Bronchial epithelial cell (primary cell): Measurements from ENCODE around the gene ASXL2. TPM values are rescaled to one million over a fixed set of nuclear protein-coding genes. Genes with fewer than 3 reads are reported as not detected.
"Not testable (repeated sequence)": the region's sequence is repeated elsewhere in the genome, so short reads cannot be mapped to it uniquely, and the experiment has no call there.

Experiments
- DNase-seq: peaks from one replicate; pipeline ENCODE4 v3.0.0-alpha.2; 2010; ENCODE audit warnings: low read depth
- FAIRE-seq: peaks from 2 replicates; lab custom pipeline; 2011; peaks lifted over from hg19 to GRCh38; lab: Jason Lieb, UNC
- H3K27me3 ChIP-seq: 2 replicates; pipeline ENCODE4 v1.5.1; 2011; ENCODE audit warnings: low read length; ENCODE audit not compliant: control insufficient read depth, insufficient read depth
- H3K36me3 ChIP-seq: 2 replicates; pipeline ENCODE4 v1.5.1; 2011; ENCODE audit warnings: low read length; ENCODE audit not compliant: control insufficient read depth, insufficient read depth
- H3K4me3 ChIP-seq: 2 replicates; pipeline ENCODE4 v1.5.1; 2011; ENCODE audit warnings: mild to moderate bottlenecking, low read depth, low read length, control low read depth
- total RNA-seq: library from RNA; depleted of rRNA; stranded (reverse); fragments of >200 nt; gene quantifications from 2 replicates; pipeline ENCODE4 v1.2.1, GENCODE V29; 2014
- TF ChIP-seq, protein P1 (sequence below): IDR thresholded peaks from 2 replicates; pipeline ENCODE4 v1.5.1; 2011; ENCODE audit warnings: mild to moderate bottlenecking, moderate library complexity, low read length, control low read depth, inconsistent platforms; ENCODE audit not compliant: insufficient read depth, severe bottlenecking

ASXL2 gene
- total RNA-seq, 1 donor from 2014 or later: 4.2 TPM

DNA sequence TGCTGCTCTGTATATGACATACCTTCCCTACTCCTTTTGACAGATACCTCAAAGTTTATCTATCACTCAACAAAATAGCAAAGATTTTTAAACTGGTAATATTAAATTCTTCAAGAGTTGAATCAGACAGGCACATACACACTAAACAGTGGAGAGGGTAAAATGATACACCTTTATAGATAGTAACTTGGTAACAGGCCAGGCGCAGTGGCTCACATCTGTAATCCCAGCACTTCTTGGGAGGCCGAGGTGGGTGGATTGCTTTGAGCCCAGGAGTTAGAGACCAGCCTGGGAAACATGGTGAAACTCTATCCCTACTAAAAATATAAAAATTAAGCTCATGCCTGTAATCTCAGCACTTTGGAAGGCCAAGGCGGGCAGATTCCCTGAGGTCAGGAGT, 23.2 kb downstream of the ASXL2 start:
- H3K4me3 ChIP-seq: no peak overlapping the region
- peak; percentile 12 for DNase-seq
- no peaks in the 10 kb centered on the region for H3K27me3 ChIP-seq
- peaks cover 3% of the 10 kb centered on the region for H3K36me3 ChIP-seq
- TF ChIP-seq, protein P1, sequence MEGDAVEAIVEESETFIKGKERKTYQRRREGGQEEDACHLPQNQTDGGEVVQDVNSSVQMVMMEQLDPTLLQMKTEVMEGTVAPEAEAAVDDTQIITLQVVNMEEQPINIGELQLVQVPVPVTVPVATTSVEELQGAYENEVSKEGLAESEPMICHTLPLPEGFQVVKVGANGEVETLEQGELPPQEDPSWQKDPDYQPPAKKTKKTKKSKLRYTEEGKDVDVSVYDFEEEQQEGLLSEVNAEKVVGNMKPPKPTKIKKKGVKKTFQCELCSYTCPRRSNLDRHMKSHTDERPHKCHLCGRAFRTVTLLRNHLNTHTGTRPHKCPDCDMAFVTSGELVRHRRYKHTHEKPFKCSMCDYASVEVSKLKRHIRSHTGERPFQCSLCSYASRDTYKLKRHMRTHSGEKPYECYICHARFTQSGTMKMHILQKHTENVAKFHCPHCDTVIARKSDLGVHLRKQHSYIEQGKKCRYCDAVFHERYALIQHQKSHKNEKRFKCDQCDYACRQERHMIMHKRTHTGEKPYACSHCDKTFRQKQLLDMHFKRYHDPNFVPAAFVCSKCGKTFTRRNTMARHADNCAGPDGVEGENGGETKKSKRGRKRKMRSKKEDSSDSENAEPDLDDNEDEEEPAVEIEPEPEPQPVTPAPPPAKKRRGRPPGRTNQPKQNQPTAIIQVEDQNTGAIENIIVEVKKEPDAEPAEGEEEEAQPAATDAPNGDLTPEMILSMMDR: no peak
- FAIRE-seq: no peak

DNA sequence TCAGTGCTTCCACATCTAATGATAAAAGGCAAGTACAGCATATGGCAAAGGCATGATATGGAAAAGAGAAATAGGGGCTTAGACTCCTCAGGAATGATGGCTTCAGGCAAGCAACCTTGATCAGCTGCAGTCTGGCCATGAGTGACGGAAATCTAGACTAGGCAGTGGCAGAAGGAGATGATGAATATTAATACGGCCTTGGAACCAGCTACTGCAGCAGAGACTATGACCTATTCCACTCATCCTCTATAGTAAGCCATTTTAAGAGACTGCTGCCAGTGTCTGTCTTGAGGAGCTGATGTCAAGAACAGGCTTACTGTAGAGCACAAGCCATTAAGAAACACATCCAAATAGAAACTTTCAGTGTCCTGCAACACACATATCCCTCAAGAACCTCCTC, 23.7 kb downstream of the ASXL2 start:
- Histone ChIP-seq H3K27me3 (no peaks in the 10 kb centered on the region), H3K36me3 (peaks cover 3% of the 10 kb centered on the region), H3K4me3 (no peak overlapping the region)
- FAIRE-seq (no peak), DNase-seq (no peak)
- TF ChIP-seq, protein P1: no peak

DNA sequence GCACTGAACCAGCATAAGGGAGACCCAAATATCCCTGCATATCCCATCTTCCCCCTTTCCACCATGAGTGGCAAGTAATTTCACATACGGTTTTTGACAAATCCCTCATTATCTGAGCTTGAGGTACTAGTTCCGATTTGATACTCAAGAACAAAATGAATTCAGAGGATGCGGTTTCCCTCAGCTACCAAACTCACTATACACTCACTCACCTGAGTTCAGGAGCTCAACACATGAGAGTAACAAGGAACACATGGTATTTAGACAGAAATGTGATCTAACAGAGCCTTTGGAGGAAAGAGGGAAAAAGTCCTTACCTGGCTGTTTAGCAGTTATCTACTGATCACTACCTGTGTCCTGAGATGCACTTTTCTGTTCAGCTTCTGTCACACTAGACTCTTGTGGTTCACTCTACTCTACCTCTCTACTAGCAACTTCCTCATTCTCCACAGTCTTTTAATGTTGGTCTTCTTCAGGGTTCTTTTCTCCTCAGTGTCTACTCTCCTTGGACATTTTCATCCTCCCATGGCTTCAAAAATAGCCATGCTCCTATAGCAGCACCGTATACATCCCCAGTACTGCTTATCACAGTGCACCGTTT, 25.1 kb downstream of the ASXL2 start:
- no peak for DNase-seq
- H3K4me3 ChIP-seq: no peak overlapping the region
- H3K27me3 ChIP-seq: no peaks in the 10 kb centered on the region
- peaks cover 3% of the 10 kb centered on the region for H3K36me3 ChIP-seq
- TF ChIP-seq, protein P1: no peak
- no peak for FAIRE-seq

DNA sequence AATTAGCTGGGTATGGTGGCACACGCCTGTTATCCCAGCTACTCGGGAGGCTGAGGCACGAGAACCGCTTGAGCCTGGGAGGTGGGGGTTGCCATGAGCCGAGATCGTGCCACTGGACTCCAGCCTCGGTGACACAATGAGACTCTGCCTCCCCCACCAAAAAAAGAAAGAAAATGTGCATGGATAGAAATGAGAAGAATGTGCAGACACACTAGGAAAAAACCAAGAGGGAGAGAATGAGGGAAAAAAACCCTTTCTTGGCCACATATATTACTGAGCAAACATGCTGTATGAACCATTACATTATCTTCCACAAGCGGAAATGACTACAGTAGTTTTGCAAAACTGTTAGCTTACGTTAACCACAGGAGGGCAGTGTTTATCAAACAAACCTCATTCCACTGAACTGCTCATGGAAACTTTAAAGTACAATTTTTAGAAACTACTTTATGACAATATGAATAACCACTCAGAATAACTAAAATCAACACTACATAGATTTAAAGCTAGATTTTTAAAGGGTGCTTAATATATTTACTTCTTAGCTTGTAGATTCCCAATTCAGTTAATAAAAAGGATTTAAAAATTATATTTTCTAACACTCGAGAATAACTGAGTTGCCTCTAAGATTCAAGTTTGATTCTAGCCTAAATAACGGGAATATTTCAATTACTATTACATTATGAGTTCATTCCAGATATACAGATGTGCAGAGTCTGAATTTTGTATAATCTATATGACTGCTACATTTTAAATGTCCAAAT, 26.4 kb downstream of the ASXL2 start:
- peak; percentile 84 for DNase-seq
- Histone ChIP-seq H3K36me3 (peaks cover 3% of the 10 kb centered on the region), H3K4me3 (no peak overlapping the region), H3K27me3 (no peaks in the 10 kb centered on the region)
- FAIRE-seq: no peak
- TF ChIP-seq, protein P1: peak; percentile 52

DNA sequence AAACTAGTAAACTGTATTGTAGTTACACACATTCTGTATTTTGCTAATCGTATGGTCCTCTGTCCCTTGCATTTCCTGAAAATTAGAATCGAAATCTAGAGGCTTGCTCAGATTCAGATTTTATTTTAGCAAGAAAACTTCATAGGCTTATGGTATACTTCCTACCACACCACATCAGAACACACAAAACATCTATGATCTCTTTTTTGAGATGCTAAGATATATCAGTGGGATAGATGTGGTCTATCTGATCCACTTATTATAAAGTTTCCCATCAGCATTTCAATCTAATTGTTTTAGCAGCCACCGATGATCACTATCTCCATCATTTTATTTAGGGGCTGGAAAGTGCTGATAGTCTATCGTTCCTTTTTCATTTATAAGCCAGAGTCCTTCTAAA, 27.9 kb downstream of the ASXL2 start:
- H3K36me3 ChIP-seq, H3K27me3 ChIP-seq, DNase-seq, H3K4me3 ChIP-seq, FAIRE-seq: not testable (repeated sequence)

DNA sequence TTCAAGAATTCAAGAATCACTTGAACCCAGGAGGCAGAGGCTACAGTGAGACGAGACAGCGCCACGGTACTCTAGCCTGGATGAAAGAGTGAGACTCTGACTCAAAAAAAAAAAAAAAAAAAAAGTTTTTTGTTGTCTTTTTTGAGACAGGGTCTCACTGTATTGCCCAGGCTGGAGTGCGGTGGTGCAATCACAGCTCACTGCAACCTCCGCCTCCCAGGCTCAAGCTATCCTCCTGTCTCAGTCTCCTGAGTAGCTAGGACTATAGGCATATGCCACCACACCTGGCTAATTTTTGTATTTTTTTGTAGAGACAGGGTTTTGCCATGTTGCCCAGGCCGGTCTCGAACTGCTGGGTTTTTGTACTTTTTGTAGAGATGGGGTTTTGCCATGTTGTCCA, 28.9 kb downstream of the ASXL2 start:
- not testable (repeated sequence) for H3K36me3 ChIP-seq, H3K4me3 ChIP-seq, FAIRE-seq, H3K27me3 ChIP-seq, DNase-seq
